Measurements from ENCODE around the gene CNKSR3. TPM values are rescaled to one million over a fixed set of nuclear protein-coding genes. Genes with fewer than 3 reads are reported as not detected.

The CNKSR3 gene
- polyA plus RNA-seq, 3 donors = not detected

GRCh38 chr6:154537511-154538325, 27.2 kb upstream of the CNKSR3 start:
- Histone ChIP-seq H3K4me2 (replicated peaks; ENCODE audit: extremely low read depth, low read length, poor library complexity, severe bottlenecking) (no peak overlapping the region), H4K20me1 (ENCODE audit: insufficient read depth, low read length) (no peaks in the 10 kb centered on the region), H3K4me3 (replicated peaks in 1 of 3; ENCODE audit: low read depth in 2 of 3, low read length in 3 of 3) (no peak overlapping the region), H3K9ac (ENCODE audit: insufficient read depth, low read length, poor library complexity, severe bottlenecking) (no peak overlapping the region), H3K79me2 (ENCODE audit: insufficient read depth, low read length) (no peaks in the 10 kb centered on the region), H3K27me3 (ENCODE audit: control insufficient read depth in 2 of 2, insufficient read depth in 2 of 2, low read length in 2 of 2) (no peaks in the 10 kb centered on the region), H2AFZ (ENCODE audit: insufficient read depth, low read depth, low read length, poor library complexity, severe bottlenecking) (no peak overlapping the region), H3K36me3 (replicated peaks in 1 of 2; ENCODE audit: control insufficient read depth in 1 of 2, insufficient read depth in 2 of 2, low read length in 2 of 2) (no peaks in the 10 kb centered on the region), H3K9me3 (replicated peaks in 1 of 2; ENCODE audit: control insufficient read depth in 1 of 2, insufficient read depth in 1 of 2, low read length in 2 of 2) (no peaks in the 10 kb centered on the region), H3K27ac (ENCODE audit: low read depth in 1 of 2, low read length in 2 of 2) (no peak overlapping the region), H3K4me1 (ENCODE audit: control insufficient read depth in 1 of 2, insufficient read depth in 2 of 2, low read length in 2 of 2) (no peaks in the 10 kb centered on the region)
- WGBS (ENCODE audit: insufficient coverage) = 100% methylated on average over 5 of the region's 13 CpGs
- Mint-ChIP-seq H3K27ac (no peak overlapping the region), H3K4me1 (no peaks in the 10 kb centered on the region), H3K9me3 (peaks cover 0 to 2% (median 0%) of the 10 kb centered on the region in 7 donors), H3K36me3 (no peaks in the 10 kb centered on the region), H3K27me3 (ENCODE audit: low read depth in 3 of 3) (peaks cover 0 to 3% (median 2%) of the 10 kb centered on the region in 3 donors), H3K4me3 (no peak overlapping the region)
- intact Hi-C loops (cut with micrococcal nuclease) = no loop called here
- no peak for DNase-seq
- TF ChIP-seq, protein P1, sequence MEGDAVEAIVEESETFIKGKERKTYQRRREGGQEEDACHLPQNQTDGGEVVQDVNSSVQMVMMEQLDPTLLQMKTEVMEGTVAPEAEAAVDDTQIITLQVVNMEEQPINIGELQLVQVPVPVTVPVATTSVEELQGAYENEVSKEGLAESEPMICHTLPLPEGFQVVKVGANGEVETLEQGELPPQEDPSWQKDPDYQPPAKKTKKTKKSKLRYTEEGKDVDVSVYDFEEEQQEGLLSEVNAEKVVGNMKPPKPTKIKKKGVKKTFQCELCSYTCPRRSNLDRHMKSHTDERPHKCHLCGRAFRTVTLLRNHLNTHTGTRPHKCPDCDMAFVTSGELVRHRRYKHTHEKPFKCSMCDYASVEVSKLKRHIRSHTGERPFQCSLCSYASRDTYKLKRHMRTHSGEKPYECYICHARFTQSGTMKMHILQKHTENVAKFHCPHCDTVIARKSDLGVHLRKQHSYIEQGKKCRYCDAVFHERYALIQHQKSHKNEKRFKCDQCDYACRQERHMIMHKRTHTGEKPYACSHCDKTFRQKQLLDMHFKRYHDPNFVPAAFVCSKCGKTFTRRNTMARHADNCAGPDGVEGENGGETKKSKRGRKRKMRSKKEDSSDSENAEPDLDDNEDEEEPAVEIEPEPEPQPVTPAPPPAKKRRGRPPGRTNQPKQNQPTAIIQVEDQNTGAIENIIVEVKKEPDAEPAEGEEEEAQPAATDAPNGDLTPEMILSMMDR (IDR thresholded peaks at IDR 0.05) = no peak

GRCh38 chr6:154536999-154537398, 26.5 kb upstream of the CNKSR3 start:
- Mint-ChIP-seq H3K4me3 (no peak overlapping the region), H3K36me3 (no peaks in the 10 kb centered on the region), H3K27ac (peak overlapping the region in 2 of 7 donors; percentile 37 to 38), H3K4me1 (no peaks in the 10 kb centered on the region), H3K27me3 (ENCODE audit: low read depth in 3 of 3) (peaks cover 0 to 3% (median 2%) of the 10 kb centered on the region in 3 donors), H3K9me3 (peaks cover 0 to 2% (median 0%) of the 10 kb centered on the region in 7 donors)
- Histone ChIP-seq H3K79me2 (ENCODE audit: insufficient read depth, low read length) (no peaks in the 10 kb centered on the region), H3K4me3 (replicated peaks in 1 of 3; ENCODE audit: low read depth in 2 of 3, low read length in 3 of 3) (no peak overlapping the region), H3K36me3 (replicated peaks in 1 of 2; ENCODE audit: control insufficient read depth in 1 of 2, insufficient read depth in 2 of 2, low read length in 2 of 2) (no peaks in the 10 kb centered on the region), H3K27me3 (ENCODE audit: control insufficient read depth in 2 of 2, insufficient read depth in 2 of 2, low read length in 2 of 2) (no peaks in the 10 kb centered on the region), H3K4me1 (ENCODE audit: control insufficient read depth in 1 of 2, insufficient read depth in 2 of 2, low read length in 2 of 2) (no peaks in the 10 kb centered on the region), H4K20me1 (ENCODE audit: insufficient read depth, low read length) (no peaks in the 10 kb centered on the region), H3K9ac (ENCODE audit: insufficient read depth, low read length, poor library complexity, severe bottlenecking) (no peak overlapping the region), H3K27ac (ENCODE audit: low read depth in 1 of 2, low read length in 2 of 2) (no peak overlapping the region), H3K4me2 (replicated peaks; ENCODE audit: extremely low read depth, low read length, poor library complexity, severe bottlenecking) (no peak overlapping the region), H2AFZ (ENCODE audit: insufficient read depth, low read depth, low read length, poor library complexity, severe bottlenecking) (no peak overlapping the region), H3K9me3 (replicated peaks in 1 of 2; ENCODE audit: control insufficient read depth in 1 of 2, insufficient read depth in 1 of 2, low read length in 2 of 2) (no peaks in the 10 kb centered on the region)
- no peak for DNase-seq
- 85% methylated on average over 1 of the region's 3 CpGs for WGBS (ENCODE audit: insufficient coverage)
- intact Hi-C loops (cut with micrococcal nuclease) = no loop called here
- TF ChIP-seq, protein P1 (IDR thresholded peaks at IDR 0.05) = no peak

All from CD14-positive monocyte (primary cell).